Measurements from ENCODE around the gene RASD1. TPM values are rescaled to one million over a fixed set of nuclear protein-coding genes. Genes with fewer than 3 reads are reported as not detected.
A peak's percentile ranks its signal among the peaks of the same experiment; 100 is the strongest.

Gene RASD1
- total and polyA plus RNA-seq, 2 of the 4 experiments (the other 2 are of a cell fraction): 0.54 to 1.8 TPM

- ChIA-PET POLR2A (ENCODE audit: unreplicated experiment) (no interaction called here), CTCF (interaction anchor here (0.7 to 1.2 kb wide), 2 partner anchors 9 to 215 kb away, joined by 3 to 5 read pairs; no protein-coding TSS in a partner anchor)
- no peaks in the 10 kb centered on the region for H4K20me1 ChIP-seq (ENCODE audit: insufficient read depth, low read length)
- peak overlapping the region; percentile 56 for H2BK5ac ChIP-seq (ENCODE audit: low read depth, low read length, poor library complexity, severe bottlenecking)
- H3K9ac ChIP-seq (ENCODE audit: low read depth, low read length): no peak overlapping the region
- intact Hi-C loops (cut with micrococcal nuclease): no loop called here
- H3K56ac ChIP-seq (ENCODE audit: extremely low read depth, insufficient read depth, low read length): no peak overlapping the region
- H2AK9ac ChIP-seq (replicated peaks; ENCODE audit: low read depth, low read length, poor library complexity): peak overlapping the region; percentile 81
- no TSS peak for BruUV-seq (replicated peaks)
- H2AFZ ChIP-seq (replicated peaks; ENCODE audit: low read length, poor library complexity): peak overlapping the region; percentile 88
- peak overlapping the region; percentile 96 for H3K4ac ChIP-seq (ENCODE audit: low read depth, low read length)
- no peaks in the 10 kb centered on the region for H3K79me1 ChIP-seq (ENCODE audit: low read depth in 1 of 2, low read length in 2 of 2)
- DNase-seq (no peak), ATAC-seq (ENCODE audit: low read depth) (no peak; the same call in 1 of the 2 replicates)
- no peak overlapping the region for H3K4me2 ChIP-seq (ENCODE audit: low read depth, low read length)
- H3K27me3 ChIP-seq (ENCODE audit: control insufficient read depth, insufficient read depth, low read length): no peaks in the 10 kb centered on the region; the same call in 1 of the 2 replicates
- H3K27ac ChIP-seq (ENCODE audit: insufficient read depth, low read length): peak overlapping the region; percentile 53; the same call in 1 of the 2 replicates
- H3K9me3 ChIP-seq (ENCODE audit: control insufficient read depth, insufficient read depth, low read length): no peaks in the 10 kb centered on the region
- H3K4me3 ChIP-seq (ENCODE audit: insufficient read depth, low read depth, low read length): no peak overlapping the region
- peak overlapping the region; percentile 10; the same call in 1 of the 2 replicates for H3K18ac ChIP-seq (ENCODE audit: low read depth, low read length)
- H3K23ac ChIP-seq (ENCODE audit: low read depth, low read length): peak overlapping the region; percentile 80; the same call in 1 of the 2 replicates
- H2BK20ac ChIP-seq (ENCODE audit: low read depth, low read length): peak overlapping the region; percentile 91
- peaks cover 14% of the 10 kb centered on the region for H3K9me1 ChIP-seq (ENCODE audit: insufficient read depth, low read length)
- in situ Hi-C loops (cut with MboI; ENCODE audit: low sequenced_read_pairs): no loop called here
- peaks cover 11% of the 10 kb centered on the region for H3K4me1 ChIP-seq (ENCODE audit: control insufficient read depth, insufficient read depth, low read length)
- H4K8ac ChIP-seq (ENCODE audit: low read depth in 2 of 2, low read length in 2 of 2): peak overlapping the region; percentile 72 to 91
- H2BK120ac ChIP-seq (ENCODE audit: low read depth, low read length): peak overlapping the region; percentile 95
- peak overlapping the region; percentile 10; the same call in 1 of the 2 replicates for H4K5ac ChIP-seq (ENCODE audit: low read depth, low read length)
- peak overlapping the region; percentile 81 for H3K14ac ChIP-seq (replicated peaks; ENCODE audit: low read depth, low read length)
- peak overlapping the region; percentile 99 for H2AK5ac ChIP-seq (ENCODE audit: low read depth, low read length)
- no peaks in the 10 kb centered on the region for H3K36me3 ChIP-seq (ENCODE audit: control insufficient read depth, insufficient read depth, low read length)
- 22% methylated on average over 1 of the region's 8 CpGs; no CpG with 5 or more reads in 1 of the 2 experiments for WGBS, 2 experiments (ENCODE audit: extremely low coverage in 2 of 2, insufficient read length in 1 of 2)
- peak overlapping the region; percentile 96 for H4K91ac ChIP-seq (ENCODE audit: insufficient read depth, low read depth, low read length)
- dilution Hi-C loops (cut with HindIII; ENCODE audit: low sequenced_read_pairs, unreplicated experiment): no loop called here
- TF ChIP-seq MAZ (IDR thresholded peaks at IDR 0.05; ENCODE audit: borderline replicate concordance, low read depth, low read length) (no peak), MXI1 (IDR thresholded peaks at IDR 0.05; ENCODE audit: borderline replicate concordance, low read depth, low read length) (no peak), CTCF (conservative IDR thresholded peaks at IDR 0.05; ENCODE audit: low read depth, low read length) (no peak), SMC3 (IDR thresholded peaks at IDR 0.05; ENCODE audit: low read depth, low read length) (no peak), CEBPB (IDR thresholded peaks at IDR 0.05; ENCODE audit: low read depth, low read length) (no peak), ELK1 (IDR thresholded peaks at IDR 0.05; ENCODE audit: borderline replicate concordance, low read depth, low read length) (no peak), USF2 (IDR thresholded peaks at IDR 0.05; ENCODE audit: low read depth, low read length) (no peak), MAFK (IDR thresholded peaks at IDR 0.05; ENCODE audit: low read depth, low read length) (no peak), RFX5 (IDR thresholded peaks at IDR 0.05; ENCODE audit: low read depth, low read length) (no peak), BHLHE40 (IDR thresholded peaks at IDR 0.05; ENCODE audit: low read depth, low read length) (no peak), RAD21 (IDR thresholded peaks at IDR 0.05; ENCODE audit: low read length) (no peak), FOS (IDR thresholded peaks at IDR 0.05; ENCODE audit: low read depth, low read length) (no peak)
- peak overlapping the region; percentile 96; the same call in 2 of the 3 replicates for H2BK15ac ChIP-seq (ENCODE audit: low read depth, low read length)
Observed at GRCh38 chr17:17445296-17445924, 50.8 kb downstream of the RASD1 start.
